Skeletal muscle tissue (tissue), 4 donors: ENCODE results near the gene TUBG2. TPM values are rescaled to one million over a fixed set of nuclear protein-coding genes. Genes with fewer than 3 reads are reported as not detected.
"Not testable (repeated sequence)": the region's sequence is repeated elsewhere in the genome, so short reads cannot be mapped to it uniquely, and the experiment has no call there.

Source experiments
- H3K27ac ChIP-seq: one replicate; pipeline ENCODE4 v1.7.0; 2013; ENCODE audit warnings: mild to moderate bottlenecking, low read depth, low read length, inconsistent platforms
- H3K27me3 ChIP-seq, 3 donors: one replicate each; pipeline ENCODE4 v1.7.0; 2013; ENCODE audit warnings: low read length in 3 of 3; ENCODE audit not compliant: control insufficient read depth in 3 of 3, insufficient read depth in 3 of 3
- H3K36me3 ChIP-seq, 3 donors: one replicate each; pipeline ENCODE4 v1.7.0; 2013; ENCODE audit warnings: low read length in 3 of 3; ENCODE audit not compliant: control insufficient read depth in 3 of 3, insufficient read depth in 3 of 3
- H3K4me1 ChIP-seq, 3 donors: one replicate each; pipeline ENCODE4 v1.7.0; 2013; ENCODE audit warnings: low read length in 3 of 3, mild to moderate bottlenecking in 3 of 3; ENCODE audit not compliant: control insufficient read depth in 3 of 3, insufficient read depth in 3 of 3
- H3K4me3 ChIP-seq, 3 donors: one replicate each; pipeline ENCODE4 v1.7.0; 2013; ENCODE audit warnings: low read length in 3 of 3
- H3K9ac ChIP-seq, 3 donors: one replicate each; pipeline ENCODE4 v1.7.0; 2013; ENCODE audit warnings: low read length in 3 of 3, mild to moderate bottlenecking in 3 of 3, moderate library complexity in 2 of 3, low read depth in 1 of 3
- H3K9me3 ChIP-seq, 3 donors: one replicate each; pipeline ENCODE4 v1.7.0; 2013; ENCODE audit warnings: low read length in 3 of 3; ENCODE audit not compliant: control insufficient read depth in 3 of 3
- total RNA-seq: library from RNA; depleted of rRNA; stranded (reverse); fragments of >200 nt; gene quantifications from one replicate; pipeline ENCODE4 v1.2.3, GENCODE V29; 2014
- donor health status: Osteomylitis.

TUBG2 gene
- total RNA-seq, 1 donor from 2014 or later = 1.6 TPM

DNA sequence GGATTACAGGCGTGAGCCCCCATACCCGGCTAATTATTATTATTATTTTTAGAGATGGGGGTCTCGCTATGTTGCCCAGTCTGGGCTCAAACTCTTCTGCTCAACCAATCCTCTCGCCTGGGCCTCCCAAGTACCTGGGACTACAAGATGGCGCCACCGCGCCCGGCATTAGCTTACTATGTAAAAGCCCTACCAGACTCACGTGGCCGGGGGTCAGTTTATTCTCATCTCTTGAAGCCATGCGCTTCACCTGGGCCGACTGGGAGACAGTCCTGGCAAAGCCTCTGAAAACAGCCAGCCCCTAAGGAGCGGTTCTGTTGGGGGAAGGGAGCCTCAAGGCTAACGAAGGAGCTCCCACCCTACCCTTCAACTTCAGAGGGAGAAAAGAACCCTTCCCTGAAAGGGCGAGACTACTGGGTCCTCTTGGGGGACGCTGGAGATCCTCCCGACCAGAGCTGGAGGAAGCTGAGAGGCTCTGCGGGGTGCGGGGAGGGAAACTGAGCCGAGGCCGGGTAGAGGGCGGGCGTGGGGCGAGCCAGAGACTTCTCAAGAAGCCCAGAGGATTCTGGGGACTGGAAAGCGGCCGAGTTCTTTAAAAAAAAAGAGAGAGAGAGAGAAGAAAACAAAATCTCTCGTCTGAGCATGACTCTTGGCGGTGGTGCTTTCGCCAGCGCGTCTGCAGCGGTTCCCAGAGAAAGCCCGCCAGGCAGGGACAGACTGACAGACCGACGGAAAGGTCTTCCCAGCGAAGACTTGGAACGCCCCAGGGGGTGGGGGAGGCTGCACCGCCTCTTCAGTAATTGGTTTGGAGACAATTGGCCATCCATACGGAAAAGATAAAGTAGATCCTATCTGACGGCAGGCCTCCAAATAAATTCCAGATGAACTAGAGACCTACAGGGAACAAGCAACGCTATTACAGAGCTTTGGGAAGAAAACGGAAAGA lies 5.6 kb upstream of the TUBG2 start:
- H3K9me3 ChIP-seq = no peaks in the 10 kb centered on the region
- H3K27ac ChIP-seq = peak overlapping the region; percentile 73
- no peaks in the 10 kb centered on the region for H3K27me3 ChIP-seq
- H3K9ac ChIP-seq = peak overlapping the region; percentile 69 to 81 (median 81)
- peaks cover 2 to 13% (median 5%) of the 10 kb centered on the region in 3 donors for H3K4me1 ChIP-seq
- peak overlapping the region; percentile 64 to 71 (median 70) for H3K4me3 ChIP-seq
- no peaks in the 10 kb centered on the region for H3K36me3 ChIP-seq

DNA sequence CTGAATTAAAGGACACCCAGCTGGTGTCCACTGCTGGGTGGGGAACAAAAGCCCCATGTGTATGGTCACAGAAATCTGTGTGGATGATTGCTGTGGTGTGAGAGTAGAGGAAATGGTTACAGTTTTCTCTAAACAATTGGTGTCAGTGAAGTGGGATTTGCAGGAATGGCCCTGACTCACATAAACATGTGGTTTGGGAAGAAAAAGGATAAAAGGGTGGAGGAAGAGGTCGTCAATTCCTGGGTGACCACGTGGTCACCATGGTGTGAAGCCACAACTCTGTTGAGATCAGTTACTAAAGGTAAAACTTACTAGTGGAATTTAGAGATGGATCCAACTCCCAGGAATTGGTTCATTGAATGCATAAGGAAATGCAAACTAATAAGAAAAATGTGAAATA lies 3.6 kb upstream of the TUBG2 start:
- no peak overlapping the region for H3K9ac ChIP-seq
- H3K36me3 ChIP-seq = no peaks in the 10 kb centered on the region
- no peaks in the 10 kb centered on the region for H3K27me3 ChIP-seq
- no peak overlapping the region for H3K4me3 ChIP-seq
- H3K4me1 ChIP-seq = peaks cover 13 to 22% (median 20%) of the 10 kb centered on the region in 3 donors
- no peak overlapping the region for H3K27ac ChIP-seq
- no peaks in the 10 kb centered on the region for H3K9me3 ChIP-seq

DNA sequence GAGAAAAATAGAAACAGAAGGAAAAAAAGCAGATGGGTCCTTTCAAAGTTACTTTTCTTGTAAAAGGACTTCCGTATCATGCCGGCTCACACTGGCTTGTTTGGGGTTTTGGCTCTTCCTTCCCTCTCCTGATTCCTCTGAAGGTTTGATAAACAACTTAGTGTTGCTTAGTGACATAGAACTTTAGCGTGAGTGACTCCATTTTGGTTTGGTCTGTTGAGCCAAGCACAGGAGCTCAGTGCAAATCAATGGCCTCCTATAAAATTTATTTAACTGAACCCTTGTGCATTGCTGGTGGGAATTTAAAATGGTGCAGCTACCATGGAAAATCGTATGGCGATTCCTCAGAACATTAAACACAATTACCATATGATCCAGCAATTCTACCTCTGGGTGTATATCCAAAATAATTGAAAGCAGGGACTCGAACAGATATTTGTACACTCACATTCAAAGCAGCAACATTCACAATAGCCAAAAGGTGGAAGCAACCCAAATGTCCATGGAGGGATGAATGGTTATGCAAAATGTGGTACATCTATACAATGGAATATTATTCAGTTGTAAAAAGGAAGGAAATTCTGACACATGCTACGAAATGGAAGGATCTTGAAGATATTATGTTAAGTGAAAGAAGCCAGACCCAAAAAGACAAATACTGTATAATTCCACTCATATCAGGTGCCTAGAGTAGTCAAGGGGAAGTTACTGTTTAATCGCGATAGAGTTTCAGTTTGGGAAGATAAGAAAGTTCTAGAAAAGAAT lies 1.1 kb upstream of the TUBG2 start:
- H3K4me1 ChIP-seq = peaks cover 15 to 23% (median 22%) of the 10 kb centered on the region in 3 donors
- no peak overlapping the region for H3K27ac ChIP-seq
- no peaks in the 10 kb centered on the region for H3K27me3 ChIP-seq
- H3K36me3 ChIP-seq = peaks cover 0 to 8% (median under 1%) of the 10 kb centered on the region in 3 donors
- no peak overlapping the region for H3K4me3 ChIP-seq
- H3K9me3 ChIP-seq = no peaks in the 10 kb centered on the region
- no peak overlapping the region for H3K9ac ChIP-seq

DNA sequence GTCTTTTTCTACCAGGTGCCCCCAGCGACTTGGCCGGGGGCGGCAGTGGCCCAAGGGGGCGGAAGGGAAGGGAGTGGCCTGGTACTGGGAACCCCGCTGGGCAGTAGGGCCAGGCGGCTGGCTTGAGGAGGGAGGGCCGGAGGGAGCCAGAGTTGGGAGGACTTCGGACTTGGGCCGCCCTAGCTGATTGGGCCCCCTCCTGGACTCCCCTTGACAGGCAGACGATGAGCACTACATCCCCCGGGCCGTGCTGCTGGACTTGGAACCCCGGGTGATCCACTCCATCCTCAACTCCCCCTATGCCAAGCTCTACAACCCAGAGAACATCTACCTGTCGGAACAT lies 819 bp downstream of the TUBG2 start:
- not testable (repeated sequence) for H3K9me3 ChIP-seq, H3K27me3 ChIP-seq
- Histone ChIP-seq H3K36me3 (peaks cover 6 to 10% (median 6%) of the 10 kb centered on the region in 3 donors), H3K4me1 (peaks cover 10 to 18% (median 12%) of the 10 kb centered on the region in 3 donors), H3K4me3 (peak overlapping the region in 1 of 3 donors; percentile 80), H3K27ac (peak overlapping the region; percentile 58), H3K9ac (peak overlapping the region in 2 of 3 donors; percentile 76 to 84)

DNA sequence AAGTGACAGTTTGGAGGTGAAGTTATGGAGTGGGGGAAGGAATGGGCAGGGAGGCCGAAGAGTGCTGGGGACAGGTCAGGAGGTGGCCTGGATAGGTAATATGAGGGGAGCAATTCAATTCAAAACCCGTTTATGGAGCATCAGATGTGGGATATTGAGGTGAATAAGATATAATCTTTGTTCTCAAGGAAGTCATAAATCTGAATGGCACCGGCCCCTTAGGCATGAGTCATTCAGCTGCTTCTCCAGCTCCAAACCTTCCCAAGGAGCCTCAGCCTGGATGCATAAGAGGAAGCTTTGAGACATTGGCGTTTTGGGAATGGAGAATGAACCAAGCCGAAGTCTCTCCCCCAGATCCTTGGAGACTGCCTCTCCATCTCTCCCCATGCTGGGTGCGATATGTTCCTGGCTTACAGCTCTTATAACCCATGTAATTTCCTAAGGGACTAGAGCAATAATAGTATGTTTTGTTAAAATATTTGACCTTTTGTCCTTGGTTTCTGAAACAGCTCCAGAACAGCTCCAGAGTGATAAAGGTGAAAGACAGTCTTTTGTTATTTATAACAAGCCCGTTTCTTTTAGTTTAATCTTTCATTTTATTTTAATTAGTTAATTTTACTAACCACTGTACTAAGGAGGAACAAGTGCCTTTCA lies 1.7 kb downstream of the TUBG2 start:
- Histone ChIP-seq H3K9ac (no peak overlapping the region), H3K4me3 (no peak overlapping the region)

DNA sequence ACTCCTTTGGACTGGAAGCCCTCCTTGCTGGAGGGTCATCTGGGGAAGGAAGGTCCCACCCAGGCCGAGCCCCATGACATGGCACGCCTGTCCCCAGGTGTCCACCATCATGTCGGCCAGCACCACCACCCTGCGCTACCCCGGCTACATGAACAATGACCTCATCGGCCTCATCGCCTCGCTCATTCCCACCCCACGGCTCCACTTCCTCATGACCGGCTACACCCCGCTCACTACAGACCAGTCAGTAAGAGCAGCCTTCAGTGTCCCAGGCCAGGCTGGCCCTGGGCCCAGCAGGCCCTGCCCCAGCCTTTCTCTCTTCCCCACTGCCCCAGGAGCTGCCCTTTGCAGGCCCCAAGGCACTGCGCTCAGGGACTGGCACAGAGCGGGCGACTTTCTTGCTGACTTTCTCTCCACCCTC lies 6.5 kb downstream of the TUBG2 start:
- H3K27ac ChIP-seq = no peak overlapping the region

More for the DNA sequence above, 1.7 kb downstream of the TUBG2 start:
- Histone ChIP-seq H3K27ac (no peak overlapping the region), H3K4me1 (peaks cover 12 to 24% (median 16%) of the 10 kb centered on the region in 3 donors), H3K36me3 (peaks cover 10 to 15% (median 11%) of the 10 kb centered on the region in 3 donors), H3K9me3 (no peaks in the 10 kb centered on the region), H3K27me3 (no peaks in the 10 kb centered on the region)

DNA sequence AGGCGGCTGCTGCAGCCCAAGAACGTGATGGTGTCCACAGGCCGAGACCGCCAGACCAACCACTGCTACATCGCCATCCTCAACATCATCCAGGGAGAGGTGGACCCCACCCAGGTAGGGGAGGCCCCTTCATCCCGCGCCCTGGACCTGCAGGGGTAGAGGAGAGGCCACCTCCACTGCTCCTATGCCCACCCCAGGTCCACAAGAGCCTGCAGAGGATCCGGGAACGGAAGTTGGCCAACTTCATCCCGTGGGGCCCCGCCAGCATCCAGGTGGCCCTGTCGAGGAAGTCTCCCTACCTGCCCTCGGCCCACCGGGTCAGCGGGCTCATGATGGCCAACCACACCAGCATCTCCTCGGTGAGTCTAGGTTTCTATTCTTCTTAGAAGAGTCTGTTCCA lies 7.0 kb downstream of the TUBG2 start:
- not testable (repeated sequence) for H3K4me3 ChIP-seq, H3K27ac ChIP-seq, H3K9me3 ChIP-seq, H3K27me3 ChIP-seq, H3K9ac ChIP-seq
- Histone ChIP-seq H3K4me1 (peaks cover 34 to 49% (median 40%) of the 10 kb centered on the region in 3 donors), H3K36me3 (peaks cover 38 to 46% (median 42%) of the 10 kb centered on the region in 3 donors)

More for the DNA sequence above, 6.5 kb downstream of the TUBG2 start:
- H3K9me3 ChIP-seq = no peaks in the 10 kb centered on the region
- H3K4me1 ChIP-seq = peaks cover 35 to 48% (median 40%) of the 10 kb centered on the region in 3 donors
- no peak overlapping the region for H3K9ac ChIP-seq
- H3K27me3 ChIP-seq = no peaks in the 10 kb centered on the region
- no peak overlapping the region for H3K4me3 ChIP-seq
- H3K36me3 ChIP-seq = peaks cover 34 to 41% (median 40%) of the 10 kb centered on the region in 3 donors

DNA sequence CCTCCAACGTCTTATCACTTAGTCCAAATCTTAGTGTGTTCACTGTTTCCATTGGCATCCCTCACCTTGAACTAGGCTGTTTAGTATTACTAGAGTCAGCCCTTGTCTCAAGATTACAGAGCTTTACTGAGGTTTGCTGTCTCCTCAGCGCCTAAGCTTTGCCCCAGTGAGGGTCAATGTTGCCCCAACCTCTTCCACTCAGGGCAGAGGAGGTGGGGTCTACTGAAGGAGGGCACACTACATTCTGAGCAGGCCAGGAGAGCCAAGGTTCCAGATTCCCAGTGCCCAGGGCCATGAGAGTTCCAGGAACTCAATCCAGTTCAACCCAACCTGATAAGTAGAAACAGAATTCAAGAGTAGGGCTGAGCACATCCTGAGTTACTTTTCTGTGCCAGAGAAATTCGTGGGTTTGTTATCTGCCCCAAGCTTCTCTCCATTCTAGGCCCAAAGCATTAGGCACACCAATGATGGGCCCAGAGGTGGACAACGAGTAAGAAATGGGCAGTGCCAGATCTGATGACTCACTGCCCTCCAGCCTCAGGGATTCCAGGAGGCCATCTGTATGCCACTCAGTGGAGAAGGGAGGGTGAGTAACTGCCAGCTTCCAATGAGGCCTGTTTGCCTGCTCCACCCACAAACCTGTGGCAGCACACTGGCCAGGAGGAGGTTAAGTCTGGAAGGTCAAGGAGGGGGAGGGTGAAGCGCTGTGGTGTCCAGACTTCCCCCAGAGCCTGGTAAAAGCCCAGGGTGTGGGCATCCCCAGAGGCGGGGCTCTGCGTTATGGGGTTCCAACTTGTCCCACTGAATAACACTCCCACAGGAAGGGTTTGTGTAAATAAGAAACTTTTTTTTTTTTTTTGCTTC lies 8.2 kb downstream of the TUBG2 start:
- Histone ChIP-seq H3K9me3 (no peaks in the 10 kb centered on the region), H3K36me3 (peaks cover 44 to 54% (median 49%) of the 10 kb centered on the region in 3 donors), H3K9ac (peak overlapping the region in 2 of 3 donors; percentile 68 to 70), H3K4me3 (peak overlapping the region in 2 of 3 donors; percentile 6 to 14), H3K27me3 (no peaks in the 10 kb centered on the region), H3K4me1 (peaks cover 34 to 60% (median 40%) of the 10 kb centered on the region in 3 donors), H3K27ac (peak overlapping the region; percentile 71)

DNA sequence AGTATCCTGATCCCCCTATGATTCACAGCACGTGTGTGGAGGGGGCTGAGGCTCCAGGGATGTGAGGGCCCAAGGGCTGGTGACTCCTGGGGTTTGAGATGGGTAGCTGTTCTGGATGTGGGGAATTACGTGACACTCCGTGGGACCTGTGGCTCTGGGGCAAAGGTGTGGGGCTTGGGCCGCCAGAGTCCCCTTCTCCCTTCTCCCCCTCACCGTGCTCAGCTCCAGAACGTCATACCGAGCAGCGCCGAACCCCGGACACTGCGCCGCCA lies 10.6 kb downstream of the TUBG2 start:
- Histone ChIP-seq H3K9ac (peak overlapping the region in 2 of 3 donors; percentile 43 to 57), H3K9me3 (no peaks in the 10 kb centered on the region), H3K36me3 (peaks cover 53 to 63% (median 56%) of the 10 kb centered on the region in 3 donors), H3K4me1 (peaks cover 52 to 83% (median 55%) of the 10 kb centered on the region in 3 donors), H3K27ac (peak overlapping the region; percentile 36), H3K4me3 (no peak overlapping the region), H3K27me3 (no peaks in the 10 kb centered on the region)
